ENCODE data around the gene EMP1. TPM values are rescaled to one million over a fixed set of nuclear protein-coding genes. Genes with fewer than 3 reads are reported as not detected.

The EMP1 gene
- total RNA-seq, 2 experiments from 2014 or later: 13.5 to 20.9 TPM

DNA sequence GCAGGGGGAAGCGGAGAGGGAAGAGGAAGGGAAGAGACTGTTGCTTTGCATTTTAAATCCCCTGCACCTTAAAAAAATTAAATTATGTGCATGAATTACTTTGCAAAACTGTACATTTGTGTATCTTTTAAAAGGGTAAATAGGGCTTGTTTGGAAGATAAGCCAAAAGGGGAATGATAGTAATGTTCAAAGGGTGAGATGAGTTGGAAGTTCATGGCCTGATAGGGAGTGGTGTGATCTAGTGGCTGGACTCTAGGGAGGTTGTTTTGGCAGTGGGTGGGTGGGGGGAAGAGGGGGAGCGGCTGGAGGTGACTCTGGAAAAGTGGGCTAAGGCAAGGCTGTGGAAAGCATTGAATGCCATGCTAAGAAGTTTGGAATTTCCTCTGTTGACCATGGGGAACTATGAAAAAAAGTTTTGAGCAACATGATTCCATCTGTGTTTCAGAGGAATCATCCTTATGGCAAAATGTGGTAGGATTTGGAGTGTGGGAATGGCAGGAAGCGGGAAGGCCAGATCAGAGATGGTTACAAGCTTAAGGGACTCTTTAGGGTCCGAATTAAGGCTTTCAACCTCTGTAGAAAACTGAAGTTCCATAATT lies 25.5 kb upstream of the EMP1 start:
- POLR2A ChIA-PET: no interaction called here
- CTCF ChIA-PET: no interaction called here

DNA sequence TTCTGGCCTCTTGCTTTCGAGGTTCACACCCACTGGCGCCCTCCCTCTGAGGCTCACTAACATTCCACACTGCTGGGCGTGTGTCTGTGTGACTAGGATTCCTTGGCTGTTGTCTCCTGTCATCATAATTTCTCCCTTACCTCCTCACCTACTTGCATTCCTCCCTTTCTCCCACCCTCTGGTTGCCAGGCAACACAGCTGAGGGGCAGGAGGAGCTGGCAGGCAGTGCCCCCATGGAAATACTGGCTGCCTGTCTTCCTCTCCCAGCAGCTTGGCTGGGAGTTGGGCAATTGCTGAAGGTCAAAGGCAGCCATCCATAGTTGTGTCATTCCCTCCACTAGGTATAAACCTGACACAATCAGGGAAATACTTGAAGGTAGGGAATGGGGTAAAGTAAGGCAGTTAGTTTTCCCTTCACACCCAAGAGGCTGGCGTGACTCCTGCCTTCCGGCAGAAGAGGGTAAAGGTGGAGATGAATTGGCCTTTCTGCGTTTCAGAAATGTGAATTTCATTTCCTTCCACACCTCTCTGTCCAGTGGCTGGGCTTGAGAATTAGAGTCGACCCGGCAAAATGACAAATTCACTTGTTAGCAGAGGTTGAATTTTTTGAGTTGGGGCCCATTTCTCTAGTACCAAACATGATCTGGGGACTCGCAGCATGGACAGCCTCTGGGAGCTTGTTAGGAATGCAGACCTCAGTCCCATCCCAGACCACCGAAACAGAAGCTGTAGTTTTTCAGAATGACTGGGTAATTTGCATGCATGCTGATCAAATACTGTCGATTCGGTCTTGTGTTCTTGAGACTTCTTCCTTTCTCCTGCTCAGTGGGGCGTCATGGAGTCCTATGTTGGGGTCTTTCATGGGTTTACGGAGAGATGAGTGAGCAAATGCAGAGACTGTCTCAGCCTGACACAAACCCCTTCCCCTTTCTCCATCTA lies 24.3 kb upstream of the EMP1 start:
- CTCF ChIA-PET: no interaction called here
- POLR2A ChIA-PET: no interaction called here

DNA sequence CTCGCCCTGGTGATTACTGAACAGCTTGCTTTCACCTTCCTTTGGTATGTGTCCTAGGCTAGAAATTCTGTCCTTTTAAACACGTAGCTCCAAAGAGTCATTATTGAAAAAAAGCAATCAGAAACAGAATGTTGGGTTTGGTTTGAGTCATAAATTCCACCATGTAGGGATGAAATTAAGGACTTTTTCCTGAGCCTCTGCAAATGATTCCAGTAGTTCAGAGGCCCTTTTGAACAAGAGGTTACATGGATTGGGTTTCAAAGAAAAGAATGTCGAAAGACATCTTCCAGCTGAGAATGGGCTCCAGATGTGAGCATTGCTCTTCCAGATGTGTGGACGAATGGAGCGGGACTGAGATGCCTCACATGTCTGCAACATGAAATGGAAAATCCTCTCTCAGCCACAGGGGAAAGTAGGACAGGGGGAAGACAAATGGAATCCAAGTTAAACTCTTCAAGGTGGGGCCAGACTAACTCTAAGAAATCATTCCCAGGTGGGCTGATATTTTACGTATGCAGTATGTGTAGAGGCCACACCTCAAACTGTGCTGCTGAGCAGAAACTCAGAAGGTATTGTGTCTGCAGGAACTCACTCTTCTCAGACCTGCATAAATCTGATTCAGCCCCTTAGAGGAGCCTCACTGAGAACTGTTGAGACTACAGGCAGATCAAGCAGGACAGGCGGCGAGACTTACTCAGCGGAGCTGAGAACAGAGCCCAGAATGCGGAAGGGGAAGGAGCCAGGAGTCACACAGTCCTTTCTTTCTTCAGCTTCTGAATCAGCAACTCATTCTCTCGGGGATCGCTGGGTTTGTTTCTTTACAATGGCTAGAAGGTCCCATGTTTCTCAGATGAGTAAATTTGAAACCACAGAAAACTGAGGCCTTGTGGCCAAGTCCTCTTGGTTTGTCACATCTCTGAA lies 23.3 kb upstream of the EMP1 start:
- ChIA-PET CTCF (no interaction called here), POLR2A (no interaction called here)

DNA sequence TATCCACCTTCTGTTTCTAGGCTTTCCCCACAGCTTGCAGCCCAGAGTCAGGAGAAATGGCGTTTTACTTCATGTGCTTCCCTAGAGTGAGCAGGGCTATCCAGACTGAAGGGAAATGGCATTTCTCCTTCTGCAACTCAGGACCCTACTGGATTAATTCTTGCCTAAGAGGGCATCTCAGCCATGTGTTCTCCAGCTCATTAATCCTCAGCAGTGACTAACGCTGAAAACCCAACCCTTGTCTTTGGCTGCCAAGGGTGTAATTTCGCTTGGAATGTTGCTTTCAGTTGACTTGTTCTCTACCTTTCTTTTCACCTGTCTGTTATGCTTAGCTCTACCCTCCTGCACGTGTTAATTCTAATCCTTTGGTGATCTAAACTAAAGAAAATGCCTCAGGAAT lies 21.0 kb upstream of the EMP1 start:
- ChIA-PET POLR2A (no interaction called here), CTCF (no interaction called here)

DNA sequence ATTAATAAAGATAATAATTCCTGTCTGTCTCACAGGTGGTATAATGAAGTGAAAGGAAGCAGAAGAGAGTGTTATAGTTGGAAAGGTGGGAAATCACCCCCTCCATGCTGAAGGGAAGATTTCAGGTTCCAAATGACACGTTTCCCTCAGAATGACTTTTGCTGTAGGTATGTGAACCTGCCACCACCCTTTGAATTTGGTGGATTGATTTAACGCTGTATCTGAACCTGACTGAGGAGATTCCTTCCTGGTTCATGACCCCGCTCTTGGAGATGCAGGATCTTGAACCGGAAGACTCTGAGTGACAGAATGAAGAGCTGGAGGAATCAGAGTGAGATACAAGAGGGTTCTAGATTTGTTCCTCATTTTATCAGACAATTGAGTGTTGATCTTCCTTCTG lies 20.3 kb upstream of the EMP1 start:
- CTCF ChIA-PET: no interaction called here
- POLR2A ChIA-PET: no interaction called here

DNA sequence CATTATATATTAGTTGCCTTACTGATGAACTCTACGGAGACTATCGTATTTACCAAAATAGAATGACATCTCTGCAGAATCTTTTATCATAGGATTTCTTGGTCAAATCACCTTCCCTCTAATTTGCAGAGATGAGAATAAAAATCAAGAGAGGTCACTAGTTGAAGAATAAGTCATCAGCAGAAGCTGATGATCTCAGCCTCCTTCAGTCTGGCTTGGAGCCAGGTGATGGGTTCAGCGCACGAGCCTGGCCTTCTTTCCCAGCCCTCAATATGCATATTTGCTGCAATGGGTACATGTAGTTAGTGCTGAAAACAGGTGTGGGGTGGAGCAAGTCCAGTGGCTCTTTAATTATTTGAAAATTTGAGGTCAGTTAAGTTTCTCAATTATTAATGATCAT lies 19.2 kb upstream of the EMP1 start:
- ChIA-PET POLR2A (no interaction called here), CTCF (no interaction called here)

DNA sequence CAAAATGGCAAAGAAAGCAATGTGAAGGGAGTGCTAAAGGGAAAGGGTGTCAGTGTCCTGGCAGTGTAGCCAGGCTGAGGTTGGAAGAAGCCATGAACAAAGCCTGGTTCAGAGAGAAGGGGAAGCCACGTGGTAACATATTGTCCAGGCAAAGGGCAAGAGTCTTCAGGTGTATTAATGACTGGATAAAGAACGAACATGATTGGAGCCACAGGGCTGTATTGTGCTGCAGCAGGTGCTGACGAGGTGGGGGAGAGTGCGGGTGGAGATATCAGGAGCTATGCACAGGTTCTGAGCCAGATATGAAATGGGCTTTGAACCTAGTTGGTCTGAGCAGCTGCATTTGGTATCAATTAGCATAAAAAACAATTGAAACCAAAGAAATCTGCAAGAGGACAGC lies 18.6 kb upstream of the EMP1 start:
- ChIA-PET CTCF (no interaction called here), POLR2A (no interaction called here)

DNA sequence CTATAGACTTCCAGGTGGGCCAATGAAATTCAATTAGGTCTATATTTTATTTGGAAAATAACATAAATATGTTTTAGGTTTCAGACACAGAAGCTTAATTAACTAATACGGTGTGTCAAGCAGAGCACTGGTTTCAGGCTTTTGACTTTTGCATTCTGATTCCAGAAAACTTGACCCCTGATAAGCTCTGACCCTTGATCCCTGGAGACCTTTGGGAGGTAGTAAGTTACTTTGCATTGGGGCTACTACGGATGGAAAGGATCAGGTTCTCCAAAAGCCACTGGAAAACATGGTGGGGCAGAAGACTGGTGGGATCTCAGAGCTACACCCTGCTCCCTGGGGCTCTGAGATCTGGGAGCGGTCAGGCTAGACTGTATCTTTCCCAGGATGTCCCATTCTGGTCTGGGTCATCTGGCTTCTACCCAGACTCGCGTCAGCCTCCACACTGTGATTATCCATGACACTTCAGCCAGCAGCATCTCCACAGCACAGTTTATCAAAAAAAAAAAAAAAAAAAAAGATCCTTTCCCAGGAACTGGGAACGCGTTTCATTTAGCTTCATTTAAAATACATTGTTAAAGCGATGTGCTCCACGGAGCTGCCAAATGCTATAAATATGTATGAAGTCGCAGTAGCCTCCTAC lies 17.8 kb upstream of the EMP1 start:
- POLR2A ChIA-PET: no interaction called here
- CTCF ChIA-PET: interaction anchor here (0.6 kb wide), 1 partner anchor 1098 kb away, joined by 3 read pairs; no protein-coding TSS in a partner anchor

DNA sequence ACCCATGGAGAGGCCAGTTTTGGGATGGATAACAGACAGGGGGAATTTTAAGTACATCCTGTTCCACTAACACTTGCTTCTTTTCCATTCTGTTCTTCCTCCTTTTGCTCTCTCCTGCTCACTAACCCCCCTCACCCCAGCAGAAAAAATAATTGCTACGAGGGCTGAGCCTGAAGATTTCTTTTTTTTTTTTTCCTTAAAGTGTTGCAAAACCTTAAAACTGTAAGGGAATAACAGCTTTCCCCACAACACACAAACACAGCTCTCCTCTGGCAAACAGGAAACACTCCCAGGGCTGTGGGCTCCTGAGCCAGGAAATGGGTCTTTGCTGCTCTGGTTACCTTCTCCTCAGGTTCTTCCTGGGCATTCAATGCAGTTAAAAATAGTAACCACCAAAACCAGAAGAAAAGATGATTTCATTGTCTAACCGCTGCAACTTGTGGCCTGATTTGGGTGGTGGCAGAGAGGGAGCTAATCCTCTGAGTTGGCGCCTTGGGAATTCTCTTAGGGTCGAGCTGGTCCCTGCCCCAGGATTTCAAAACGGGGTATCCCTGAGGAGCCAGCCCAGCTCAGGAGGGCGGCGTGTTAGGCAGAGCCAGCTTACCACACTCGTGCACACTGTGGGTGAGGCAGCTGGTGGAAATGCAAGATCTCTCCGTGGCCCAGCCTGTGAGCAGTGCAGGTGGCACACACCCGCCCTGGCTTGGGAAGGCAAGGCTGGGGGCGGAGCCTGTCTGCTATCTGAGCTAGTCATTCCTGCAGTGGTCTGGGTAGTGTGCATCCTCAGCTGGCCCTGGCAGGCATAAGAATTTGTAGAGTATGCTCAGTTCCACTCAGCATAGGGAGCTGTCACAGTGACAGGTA lies 17.1 kb upstream of the EMP1 start:
- ChIA-PET POLR2A (interaction anchor here (1.2 kb wide), 1 partner anchor 16 kb away, joined by 4 read pairs; no protein-coding TSS in a partner anchor), CTCF (interaction anchor here (0.6 to 1.2 kb wide), 2 partner anchors 33 to 1098 kb away, joined by 3 to 4 read pairs; no protein-coding TSS in a partner anchor)

DNA sequence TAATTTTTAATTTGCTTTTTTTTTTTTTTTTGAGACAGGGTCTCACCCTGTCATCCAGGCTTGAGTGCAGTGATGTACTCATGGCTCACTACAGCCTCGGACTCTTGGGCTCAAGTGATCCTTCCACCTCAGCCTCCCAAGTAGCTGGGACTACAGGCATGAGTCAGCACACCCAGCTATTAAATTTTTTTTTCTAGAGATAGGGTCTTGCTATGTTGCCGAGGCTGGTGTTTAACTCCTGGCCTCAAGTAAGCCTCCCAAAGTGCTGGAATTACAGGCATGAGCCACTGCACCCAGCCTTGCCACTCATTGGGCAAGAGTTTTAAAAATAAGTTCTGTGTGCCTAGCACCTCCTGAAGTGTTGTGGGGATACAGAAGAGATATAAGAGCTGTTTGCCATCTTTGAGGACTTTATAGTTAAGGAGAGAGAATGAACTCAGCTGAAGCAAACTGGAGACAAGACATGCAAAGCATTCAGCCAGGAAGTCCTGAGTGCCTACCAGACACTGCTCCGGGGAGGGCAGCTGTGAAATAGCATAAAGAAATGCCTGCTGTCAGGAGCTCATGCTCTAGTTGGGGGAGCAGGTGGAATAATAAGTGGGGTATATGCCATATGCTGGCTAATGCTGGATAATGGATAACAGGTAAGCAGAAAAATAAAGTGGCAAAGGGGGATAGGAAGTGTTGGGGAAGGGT lies 15.0 kb upstream of the EMP1 start:
- POLR2A ChIA-PET: no interaction called here

DNA sequence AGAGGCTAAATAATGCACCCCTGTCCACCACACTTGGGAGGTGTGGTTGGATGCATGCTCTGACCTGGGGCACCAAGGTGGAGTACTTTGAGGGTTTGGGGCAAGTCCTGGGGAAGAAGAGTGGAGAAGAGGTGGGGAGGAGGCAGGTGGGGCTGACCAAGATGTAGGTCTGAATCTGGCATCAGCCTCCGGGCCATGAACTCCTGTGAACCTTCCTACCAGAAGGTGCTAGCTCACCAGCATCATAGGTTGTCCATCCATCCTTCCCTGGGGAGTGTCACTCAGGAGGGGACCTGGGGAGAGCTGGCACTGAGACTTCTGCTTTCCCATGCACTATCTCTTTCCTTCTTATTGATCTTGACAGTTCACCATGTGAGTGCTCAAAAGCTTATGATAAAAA lies 13.6 kb upstream of the EMP1 start:
- ChIA-PET POLR2A (no interaction called here), CTCF (no interaction called here)

More for the DNA sequence above, 15.0 kb upstream of the EMP1 start:
- CTCF ChIA-PET: no interaction called here

DNA sequence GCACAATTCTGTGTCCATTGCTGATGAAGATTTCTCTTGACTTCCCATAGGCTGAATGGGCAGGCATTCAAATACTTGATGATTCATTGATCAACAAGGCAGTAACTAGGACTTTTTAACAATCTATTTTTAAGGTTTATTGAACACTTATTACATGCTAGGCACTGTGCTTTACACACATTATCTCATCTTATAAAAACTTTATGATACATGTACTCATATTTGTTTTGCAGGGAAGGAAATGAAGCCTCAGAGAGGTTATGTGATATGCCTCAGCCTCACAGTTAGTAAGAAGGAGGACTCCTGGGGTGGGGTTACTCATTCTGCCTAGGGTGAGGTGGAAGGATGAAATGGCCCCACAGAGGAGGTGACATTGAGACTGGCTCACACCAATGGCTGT lies 12.9 kb upstream of the EMP1 start:
- ChIA-PET CTCF (interaction anchor here (1.0 kb wide), 1 partner anchor 9 kb away, joined by 3 read pairs; no protein-coding TSS in a partner anchor), POLR2A (no interaction called here)

DNA sequence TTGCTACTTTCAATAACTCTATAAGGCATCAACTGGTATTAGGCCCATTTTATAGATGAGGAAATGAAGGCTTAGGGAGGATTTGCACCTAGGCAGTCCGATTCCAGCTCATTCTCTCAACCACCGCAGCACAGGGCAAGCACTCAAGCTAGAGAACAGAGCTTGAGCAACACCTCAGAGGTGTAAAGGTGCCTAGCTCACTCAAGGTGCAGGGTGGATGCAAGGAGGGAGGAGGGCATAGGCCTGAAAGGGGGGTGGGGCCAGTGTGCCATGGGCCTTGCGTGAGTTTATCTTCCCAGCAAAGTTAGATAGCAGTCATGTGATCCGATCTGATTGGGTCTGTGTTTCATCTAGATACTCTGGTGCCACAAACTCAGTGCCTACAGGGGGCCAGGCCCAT lies 10.2 kb upstream of the EMP1 start:
- POLR2A ChIA-PET: no interaction called here
- CTCF ChIA-PET: interaction anchor here (2.1 kb wide), 1 partner anchor 26 kb away, joined by 8 read pairs; no protein-coding TSS in a partner anchor

DNA sequence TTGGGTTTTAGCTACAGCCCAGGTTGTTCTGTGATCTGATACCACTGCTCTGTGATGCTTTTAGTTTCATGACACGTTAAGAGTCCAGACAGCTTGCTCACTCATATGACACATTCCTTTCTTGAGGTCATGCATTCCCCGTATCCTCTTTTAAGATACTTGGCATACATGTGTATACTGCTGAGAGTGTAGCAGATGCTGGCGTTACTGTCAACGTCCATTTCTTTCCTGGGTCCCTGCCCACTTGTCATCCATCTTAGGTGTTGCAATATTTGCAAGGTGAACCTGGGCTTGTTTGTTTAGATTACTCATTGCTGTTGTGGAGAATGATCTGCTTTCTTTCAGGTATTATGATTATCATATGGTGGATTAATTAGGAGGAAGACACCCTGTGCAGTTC lies 9.1 kb upstream of the EMP1 start:
- CTCF ChIA-PET: no interaction called here

DNA sequence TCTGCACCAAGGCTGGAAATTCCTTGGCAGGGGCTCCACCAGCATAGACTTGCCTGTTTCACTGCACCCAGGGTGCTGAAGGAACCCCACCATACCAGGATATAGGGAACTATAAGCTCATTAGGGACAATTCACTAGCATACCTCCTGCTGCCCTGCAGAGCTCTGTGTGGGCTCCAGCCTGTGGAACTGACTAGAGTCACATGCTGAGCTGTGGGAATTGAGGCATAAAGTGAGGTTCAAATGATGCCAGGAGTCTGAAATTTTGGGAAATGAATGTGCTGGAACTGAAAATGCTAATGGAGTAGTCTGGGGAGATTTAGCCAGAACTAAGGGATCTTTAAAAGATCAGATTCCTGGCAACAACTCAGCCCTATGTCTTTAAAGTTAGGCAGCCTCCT lies 7.3 kb upstream of the EMP1 start:
- ChIA-PET POLR2A (interaction anchor here (0.5 kb wide), 1 partner anchor 25 kb away, joined by 6 read pairs; no protein-coding TSS in a partner anchor), CTCF (no interaction called here)

More for the DNA sequence above, 9.1 kb upstream of the EMP1 start:
- POLR2A ChIA-PET: no interaction called here

DNA sequence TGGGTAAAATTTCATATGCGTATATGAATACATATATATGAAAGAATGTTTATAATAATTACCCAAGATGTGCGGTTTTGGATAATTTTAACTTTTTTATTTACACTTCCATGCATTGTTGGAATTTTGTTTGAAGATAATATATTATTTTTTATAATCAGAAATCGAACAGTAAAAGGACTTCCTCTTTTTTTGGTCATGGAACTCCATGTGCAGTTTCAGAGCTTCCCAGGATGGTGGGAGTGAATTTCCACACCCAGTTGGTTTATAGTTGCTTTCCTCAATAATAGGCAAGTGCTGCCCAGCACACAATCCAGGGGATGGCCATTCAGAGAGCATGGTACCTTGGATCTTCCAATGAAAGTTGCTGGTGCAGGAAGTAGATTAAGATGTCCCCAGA lies 6.3 kb upstream of the EMP1 start:
- CTCF ChIA-PET: no interaction called here
- POLR2A ChIA-PET: no interaction called here

DNA sequence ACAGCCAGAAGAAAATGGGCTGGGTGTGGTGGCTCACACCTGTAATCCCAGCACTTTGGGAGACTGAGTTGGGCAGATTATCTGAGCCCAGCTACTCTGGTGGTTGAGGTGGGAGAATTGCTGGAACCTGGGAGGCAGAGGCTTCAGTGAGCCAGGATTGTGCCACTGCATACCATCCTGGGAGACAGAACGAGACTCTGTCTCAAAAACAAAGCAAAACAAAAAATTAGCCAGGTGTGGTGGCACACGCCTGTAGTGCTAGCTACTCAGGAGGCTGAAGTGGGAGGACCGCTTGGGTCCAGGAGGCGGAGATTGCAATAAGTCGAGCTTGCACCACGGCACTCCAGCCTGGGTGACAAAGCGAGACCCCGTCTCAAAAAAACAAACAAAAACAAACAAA lies 3.8 kb upstream of the EMP1 start:
- ChIA-PET POLR2A (no interaction called here), CTCF (interaction anchor here (0.8 to 1.2 kb wide), 2 partner anchors 9 to 19 kb away, joined by 3 to 5 read pairs; no protein-coding TSS in a partner anchor)

All from activated CD8-positive, alpha-beta memory T cell treated with anti-CD3 and anti-CD28 coated beads for 36 hours (primary cell).